Upper lobe of right lung (tissue), 1 donor: ENCODE data around the gene MPL. TPM values are rescaled to one million over a fixed set of nuclear protein-coding genes. Genes with fewer than 3 reads are reported as not detected.

Experiments
- ATAC-seq: fragments of 200-7000 bp; cut with Tn5 transposase; one replicate; pipeline ENCODE4 v1.9.1; 2020; ENCODE audit warnings: mild to moderate bottlenecking, moderate library complexity
- DNase-seq: peaks from one replicate; pipeline ENCODE4 v3.0.0-alpha.2; 2020
- H3K27ac ChIP-seq: fragments of 200-600 bp; one replicate; pipeline ENCODE4 v1.8.0; 2022
- H3K27me3 ChIP-seq: fragments of 200-600 bp; one replicate; pipeline ENCODE4 v1.8.0; 2022; ENCODE audit warnings: mild to moderate bottlenecking
- H3K36me3 ChIP-seq: fragments of 200-600 bp; one replicate; pipeline ENCODE4 v1.8.0; 2022
- H3K4me1 ChIP-seq: fragments of 200-600 bp; one replicate; pipeline ENCODE4 v1.8.0; 2022
- H3K4me3 ChIP-seq: fragments of 200-600 bp; one replicate; pipeline ENCODE4 v1.8.0; 2022; ENCODE audit warnings: mild to moderate bottlenecking
- H3K9me3 ChIP-seq: fragments of 200-600 bp; one replicate; pipeline ENCODE4 v1.8.0; 2022
- CTCF ChIP-seq: fragments of 200-600 bp; IDR thresholded peaks from one replicate; pipeline ENCODE4 v1.8.0; 2022; ENCODE audit warnings: antibody characterized with exemption
- intact Hi-C: fragments of 100-400 bp; cut with DNase I; formaldehyde crosslinking; loops from one replicate; pipeline ENCODE4 v1.11.0; 2022
- total RNA-seq: library from RNA; stranded (reverse); fragmentation: NEBNext Ultra II Directional; extraction: Animal tissue kit (Norgen Biotek cat#: 25700); gene quantifications from one replicate; pipeline ENCODE4 v1.2.1, GENCODE V29; 2021
- donor health status: DM: no; HTN: yes; CAD: no; lungs with severe emphysema.

MPL gene
- total RNA-seq, 1 donor from 2014 or later, result 0.61 TPM

- no peak for TF ChIP-seq CTCF
- Histone ChIP-seq H3K9me3 (no peaks in the 10 kb centered on the region), H3K27ac (no peak overlapping the region), H3K27me3 (no peaks in the 10 kb centered on the region), H3K4me1 (peaks cover 5% of the 10 kb centered on the region), H3K4me3 (no peak overlapping the region), H3K36me3 (no peaks in the 10 kb centered on the region)
- intact Hi-C loops, result loop anchor here (10.0 kb wide), 1 partner anchor 118 kb away; no protein-coding TSS in a partner anchor
- ATAC-seq, result no peak
- DNase-seq, result no peak
Measured at GRCh38 chr1:43352881-43353280, 15.3 kb downstream of the MPL start.

- Histone ChIP-seq H3K36me3 (no peaks in the 10 kb centered on the region), H3K9me3 (no peaks in the 10 kb centered on the region), H3K27ac (no peak overlapping the region), H3K4me1 (peaks cover 6% of the 10 kb centered on the region), H3K4me3 (no peak overlapping the region), H3K27me3 (no peaks in the 10 kb centered on the region)
- TF ChIP-seq CTCF, result no peak
- intact Hi-C loops, result loop anchor here (10.0 kb wide), 1 partner anchor 120 kb away; no protein-coding TSS in a partner anchor
- DNase-seq (no peak), ATAC-seq (no peak)
Measured at GRCh38 chr1:43354471-43354870, 16.9 kb downstream of the MPL start.

GRCh38 chr1:43354936-43355335 is 17.3 kb downstream of the MPL start:
- H3K36me3 ChIP-seq, result no peaks in the 10 kb centered on the region
- ATAC-seq, result no peak
- intact Hi-C loops, result loop anchor here (10.0 kb wide), 1 partner anchor 120 kb away; no protein-coding TSS in a partner anchor

GRCh38 chr1:43357251-43357650 is 19.6 kb downstream of the MPL start:
- ATAC-seq, result no peak
- Histone ChIP-seq H3K9me3 (no peaks in the 10 kb centered on the region), H3K27ac (no peak overlapping the region), H3K27me3 (no peaks in the 10 kb centered on the region), H3K36me3 (peaks cover 13% of the 10 kb centered on the region), H3K4me1 (peaks cover 6% of the 10 kb centered on the region), H3K4me3 (no peak overlapping the region)
- intact Hi-C loops, result loop anchor here (10.0 kb wide), 1 partner anchor 122 kb away; no protein-coding TSS in a partner anchor
- no peak for TF ChIP-seq CTCF
- DNase-seq, result no peak

More at GRCh38 chr1:43354936-43355335, 17.3 kb downstream of the MPL start:
- H3K9me3 ChIP-seq, result no peaks in the 10 kb centered on the region
- no peak for TF ChIP-seq CTCF
- peaks cover 6% of the 10 kb centered on the region for H3K4me1 ChIP-seq
- no peak overlapping the region for H3K27ac ChIP-seq
- no peak overlapping the region for H3K4me3 ChIP-seq
- no peaks in the 10 kb centered on the region for H3K27me3 ChIP-seq
- DNase-seq, result no peak

- no peaks in the 10 kb centered on the region for H3K27me3 ChIP-seq
- DNase-seq (no peak), ATAC-seq (peak; percentile 70)
- intact Hi-C loops, result loop anchor here (10.0 kb wide), 1 partner anchor 123 kb away; no protein-coding TSS in a partner anchor
- no peaks in the 10 kb centered on the region for H3K9me3 ChIP-seq
- H3K4me1 ChIP-seq, result peaks cover 6% of the 10 kb centered on the region
- peak; percentile 47 for TF ChIP-seq CTCF
- H3K27ac ChIP-seq, result peak overlapping the region; percentile 94
- peak overlapping the region; percentile 81 for H3K4me3 ChIP-seq
- peaks cover 23% of the 10 kb centered on the region for H3K36me3 ChIP-seq
Measured at GRCh38 chr1:43358121-43358745, 20.6 kb downstream of the MPL start.
